ENCODE measurements around the gene RAX. TPM values are rescaled to one million over a fixed set of nuclear protein-coding genes. Genes with fewer than 3 reads are reported as not detected.

RAX gene
- total RNA-seq, 1 donor from 2014 or later = not detected

DNA sequence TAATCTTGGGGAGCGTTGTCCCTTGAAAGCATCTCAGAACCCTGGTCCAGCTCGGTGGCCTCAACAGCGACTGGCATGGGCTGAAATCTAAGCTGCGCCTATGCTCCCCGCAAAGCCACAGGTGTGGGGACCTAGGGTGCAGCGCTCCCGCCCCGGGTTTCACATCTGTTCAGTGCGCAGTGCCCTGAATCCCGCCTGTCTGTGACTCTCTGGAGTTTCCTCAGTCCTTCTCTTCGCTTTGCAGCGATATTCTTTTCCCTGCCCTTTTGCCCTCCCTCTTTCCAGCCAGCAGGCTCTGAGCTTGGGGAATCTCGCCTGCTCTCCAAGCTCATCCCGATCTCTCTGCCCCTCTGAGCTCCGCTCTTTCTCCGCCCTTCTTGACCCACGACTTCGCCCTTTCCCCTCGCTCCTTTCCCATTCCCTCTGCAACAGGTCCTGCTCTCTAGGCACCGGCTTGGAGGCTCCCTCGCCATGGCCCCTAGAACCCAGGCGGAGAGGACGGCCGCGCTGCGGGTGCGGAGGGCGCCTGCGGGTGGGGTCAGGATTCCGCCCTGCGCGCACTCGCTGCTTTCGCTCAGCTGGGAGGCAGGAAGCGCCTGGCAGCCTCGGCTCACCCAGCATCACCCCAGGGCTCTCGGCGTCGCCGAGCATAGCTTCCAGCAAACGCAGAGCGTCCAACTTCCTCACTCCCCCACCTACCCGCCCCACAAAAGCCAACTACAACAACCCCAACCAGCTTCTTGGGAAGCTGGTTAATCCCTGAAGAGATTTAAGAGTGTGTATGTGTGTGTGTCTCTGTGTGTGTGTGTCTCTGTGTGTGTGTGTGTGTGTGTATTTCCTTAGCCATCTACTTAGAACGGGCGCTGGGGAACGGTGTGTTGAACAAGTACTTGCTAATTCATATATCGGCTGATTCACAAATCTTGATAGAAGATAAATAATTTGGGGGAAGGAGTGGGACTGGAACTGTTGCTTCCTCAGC lies 52.2 kb downstream of the RAX start:
- DNase-seq (ENCODE audit: low spot score) = no peak
- no peaks in the 10 kb centered on the region for H3K9me3 Mint-ChIP-seq (ENCODE audit: low read depth)
- no peaks in the 10 kb centered on the region for H3K36me3 Mint-ChIP-seq (ENCODE audit: low read depth)
- H3K27me3 Mint-ChIP-seq (ENCODE audit: low read depth) = peaks cover 88% of the 10 kb centered on the region
- TF ChIP-seq, protein P1, sequence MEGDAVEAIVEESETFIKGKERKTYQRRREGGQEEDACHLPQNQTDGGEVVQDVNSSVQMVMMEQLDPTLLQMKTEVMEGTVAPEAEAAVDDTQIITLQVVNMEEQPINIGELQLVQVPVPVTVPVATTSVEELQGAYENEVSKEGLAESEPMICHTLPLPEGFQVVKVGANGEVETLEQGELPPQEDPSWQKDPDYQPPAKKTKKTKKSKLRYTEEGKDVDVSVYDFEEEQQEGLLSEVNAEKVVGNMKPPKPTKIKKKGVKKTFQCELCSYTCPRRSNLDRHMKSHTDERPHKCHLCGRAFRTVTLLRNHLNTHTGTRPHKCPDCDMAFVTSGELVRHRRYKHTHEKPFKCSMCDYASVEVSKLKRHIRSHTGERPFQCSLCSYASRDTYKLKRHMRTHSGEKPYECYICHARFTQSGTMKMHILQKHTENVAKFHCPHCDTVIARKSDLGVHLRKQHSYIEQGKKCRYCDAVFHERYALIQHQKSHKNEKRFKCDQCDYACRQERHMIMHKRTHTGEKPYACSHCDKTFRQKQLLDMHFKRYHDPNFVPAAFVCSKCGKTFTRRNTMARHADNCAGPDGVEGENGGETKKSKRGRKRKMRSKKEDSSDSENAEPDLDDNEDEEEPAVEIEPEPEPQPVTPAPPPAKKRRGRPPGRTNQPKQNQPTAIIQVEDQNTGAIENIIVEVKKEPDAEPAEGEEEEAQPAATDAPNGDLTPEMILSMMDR (IDR thresholded peaks at IDR 0.05) = no peak
- H3K4me1 Mint-ChIP-seq (ENCODE audit: low read depth) = peaks cover 16% of the 10 kb centered on the region
- H3K27ac Mint-ChIP-seq (ENCODE audit: unreplicated experiment) = no peak overlapping the region
- peak overlapping the region; percentile 43 for H3K4me3 Mint-ChIP-seq (ENCODE audit: unreplicated experiment)

DNA sequence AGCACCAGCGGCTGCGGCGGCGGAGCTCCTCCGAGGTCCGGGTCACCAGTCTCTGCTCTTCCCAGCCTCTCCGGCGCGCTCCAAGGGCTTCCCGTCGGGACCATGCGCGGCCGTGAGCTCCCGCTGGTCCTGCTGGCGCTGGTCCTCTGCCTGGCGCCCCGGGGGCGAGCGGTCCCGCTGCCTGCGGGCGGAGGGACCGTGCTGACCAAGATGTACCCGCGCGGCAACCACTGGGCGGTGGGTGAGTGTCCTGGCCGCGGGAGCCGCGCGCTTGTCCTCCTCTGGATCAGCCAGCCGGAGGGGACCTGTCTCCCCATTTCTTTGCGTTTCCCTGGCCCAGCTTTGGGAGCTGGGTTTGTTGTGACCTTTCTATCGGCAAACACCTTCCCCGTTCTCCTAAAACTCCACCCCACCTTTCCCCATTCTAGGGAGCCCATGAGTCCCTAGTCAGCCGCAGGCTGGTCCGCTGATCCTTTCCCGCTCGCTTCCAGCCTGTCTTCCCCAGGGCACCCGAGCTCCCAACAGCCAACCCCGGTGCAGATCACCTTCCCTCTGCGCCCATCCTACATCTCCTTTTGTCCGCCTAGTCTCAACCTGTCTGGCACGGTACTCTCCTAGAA lies 53.0 kb downstream of the RAX start:
- no peak for DNase-seq (ENCODE audit: low spot score)
- TF ChIP-seq, protein P1 (IDR thresholded peaks at IDR 0.05) = no peak
- Mint-ChIP-seq H3K27ac (ENCODE audit: unreplicated experiment) (no peak overlapping the region), H3K27me3 (ENCODE audit: low read depth) (peaks cover 86% of the 10 kb centered on the region), H3K36me3 (ENCODE audit: low read depth) (no peaks in the 10 kb centered on the region), H3K9me3 (ENCODE audit: low read depth) (no peaks in the 10 kb centered on the region), H3K4me1 (ENCODE audit: low read depth) (peaks cover 16% of the 10 kb centered on the region), H3K4me3 (ENCODE audit: unreplicated experiment) (peak overlapping the region; percentile 43)

DNA sequence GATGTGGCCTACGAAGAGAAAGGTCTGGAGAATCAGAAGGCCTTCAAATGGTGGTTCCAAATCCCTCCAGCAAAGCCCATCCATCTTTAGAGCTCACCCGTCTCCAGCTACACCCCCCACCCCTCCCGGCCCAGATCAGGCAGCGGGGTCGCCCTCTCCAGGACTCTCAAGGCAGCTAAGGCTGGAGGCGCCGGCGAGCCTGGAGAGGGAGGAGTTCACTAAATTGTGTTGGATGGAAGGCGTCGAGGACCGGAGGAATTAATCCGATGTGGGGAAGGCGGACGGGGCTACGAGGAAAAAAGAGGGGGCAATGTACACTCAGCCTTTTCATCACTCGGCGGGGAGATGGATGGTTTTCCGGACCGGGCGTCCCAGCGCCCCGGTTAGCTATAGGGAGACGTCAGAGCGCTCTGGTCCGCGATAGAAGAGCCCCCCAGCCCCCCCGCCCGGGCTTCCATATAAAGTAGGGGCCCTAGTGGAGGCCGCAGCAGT lies 53.5 kb downstream of the RAX start, which contains the start of gene GRP:
Gene GRP, plus strand, starts transcription at position 487 of the 492 bp plus-strand sequence. CDS start 108 bp downstream, outside the sequence.
- no peak for DNase-seq (ENCODE audit: low spot score)
- TF ChIP-seq, protein P1 (IDR thresholded peaks at IDR 0.05) = no peak
- Mint-ChIP-seq H3K4me3 (ENCODE audit: unreplicated experiment) (peak within 1 kb of the TSS; percentile 43), H3K9me3 (ENCODE audit: low read depth) (no peaks in the 10 kb centered on the region), H3K27me3 (ENCODE audit: low read depth) (peaks cover 86% of the 10 kb centered on the region), H3K4me1 (ENCODE audit: low read depth) (peaks cover 16% of the 10 kb centered on the region), H3K27ac (ENCODE audit: unreplicated experiment) (no peak within 1 kb of the TSS), H3K36me3 (ENCODE audit: low read depth) (no peaks in the 10 kb centered on the region)

DNA sequence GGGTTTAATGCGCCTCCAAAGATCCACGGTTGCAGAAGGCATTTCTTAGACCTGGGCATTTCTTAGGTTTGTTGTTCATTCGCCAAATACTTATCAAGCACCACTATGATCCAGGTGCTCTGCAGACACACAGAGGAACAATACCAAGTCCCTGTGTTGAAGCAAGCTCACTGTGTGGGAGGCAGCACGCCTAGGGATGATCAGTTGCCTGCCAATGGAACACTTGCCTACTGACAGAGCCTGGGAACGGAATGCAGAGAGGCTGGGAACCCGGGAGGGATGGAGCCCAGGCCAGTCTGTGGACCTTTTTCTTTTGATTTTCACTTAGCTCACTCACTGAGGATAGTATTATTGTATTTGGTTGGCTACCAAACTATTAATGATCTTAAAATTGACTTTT lies 55.2 kb downstream of the RAX start:
- Mint-ChIP-seq H3K4me1 (ENCODE audit: low read depth) (peaks cover 16% of the 10 kb centered on the region), H3K4me3 (ENCODE audit: unreplicated experiment) (no peak overlapping the region), H3K36me3 (ENCODE audit: low read depth) (no peaks in the 10 kb centered on the region), H3K9me3 (ENCODE audit: low read depth) (no peaks in the 10 kb centered on the region), H3K27ac (ENCODE audit: unreplicated experiment) (no peak overlapping the region), H3K27me3 (ENCODE audit: low read depth) (peaks cover 81% of the 10 kb centered on the region)
- DNase-seq (ENCODE audit: low spot score) = no peak
- TF ChIP-seq, protein P1 (IDR thresholded peaks at IDR 0.05) = no peak

Other genes with a start within 250 kb of the RAX start
- gene SEC11C, start 133.6 kb downstream of the RAX start, total RNA-seq = 27.6 to 51.1 TPM (median 32.8 TPM) in 3 replicates
- gene GRP, start 53.3 kb downstream of the RAX start, total RNA-seq = not detected in 3 replicates
- not detected in 3 replicates for gene CPLX4, start 45.2 kb upstream of the RAX start, total RNA-seq
- gene LMAN1, start 85.8 kb upstream of the RAX start, total RNA-seq = 107 to 164 TPM (median 108 TPM) in 3 replicates

All from chondrocyte (in vitro differentiated cells).